HepG2 (cell line): Measurements from ENCODE around the gene CAND2. TPM values are rescaled to one million over a fixed set of nuclear protein-coding genes. Genes with fewer than 3 reads are reported as not detected.

Experiments used
- BRF2 ChIP-seq: sonication (generic); formaldehyde crosslinking; IDR thresholded peaks from 2 replicates; pipeline ENCODE4 v1.8.1; 2022; ENCODE audit warnings: mild to moderate bottlenecking, missing genetic modification reagents
- CENPX ChIP-seq: sonication (generic); formaldehyde crosslinking; IDR thresholded peaks from 2 replicates; pipeline ENCODE4 v1.9.0; 2021; ENCODE audit warnings: mild to moderate bottlenecking, missing genetic modification reagents, moderate library complexity
- IRF2 ChIP-seq: IDR thresholded peaks from 2 replicates; pipeline ENCODE4 v1.6.1; 2018; ENCODE audit warnings: missing genetic modification reagents, missing compliant biosample characterization
- NFAT5 ChIP-seq: sonication (generic); formaldehyde crosslinking; IDR thresholded peaks from 2 replicates; pipeline ENCODE4 v1.4.0; 2020; ENCODE audit warnings: missing genetic modification reagents
- NFIC ChIP-seq: IDR thresholded peaks from 2 replicates; pipeline ENCODE4 v1.6.1; 2012; ENCODE audit warnings: mild to moderate bottlenecking, low read length, inconsistent platforms
- PTBP1 ChIP-seq: fragments of 200-400 bp; formaldehyde crosslinking; IDR thresholded peaks from 2 replicates; pipeline ENCODE4 v1.6.1; 2018; ENCODE audit warnings: low read length, low read depth; ENCODE audit not compliant: poor library complexity, severe bottlenecking
- SKIL ChIP-seq: sonication (generic); formaldehyde crosslinking; IDR thresholded peaks from 2 replicates; pipeline ENCODE4 v1.8.0; 2022; ENCODE audit warnings: missing genetic modification reagents, mild to moderate bottlenecking, moderate library complexity, borderline replicate concordance
- TAF15 ChIP-seq: fragments of 200-400 bp; formaldehyde crosslinking; IDR thresholded peaks from one replicate; pipeline ENCODE4 v1.6.1; 2018; ENCODE audit warnings: mild to moderate bottlenecking, low read depth, low read length; ENCODE audit not compliant: poor library complexity, severe bottlenecking
- TRAFD1 ChIP-seq: sonication (generic); formaldehyde crosslinking; IDR thresholded peaks from 2 replicates; pipeline ENCODE4 v1.5.1; 2020; ENCODE audit warnings: missing genetic modification reagents, mild to moderate bottlenecking, borderline replicate concordance
- U2AF2 ChIP-seq: fragments of 200-400 bp; formaldehyde crosslinking; IDR thresholded peaks from 2 replicates; pipeline ENCODE4 v1.6.1; 2017; ENCODE audit warnings: low read depth, mild to moderate bottlenecking, low read length
- ZBTB4 ChIP-seq: sonication (generic); formaldehyde crosslinking; IDR thresholded peaks from 2 replicates; pipeline ENCODE4 v1.4.0; 2020; ENCODE audit warnings: missing genetic modification reagents, mild to moderate bottlenecking, borderline replicate concordance
- ZNF781 ChIP-seq: sonication (generic); formaldehyde crosslinking; IDR thresholded peaks from 2 replicates; pipeline ENCODE4 v1.5.1; 2020; ENCODE audit warnings: borderline replicate concordance, mild to moderate bottlenecking, missing genetic modification reagents; ENCODE audit errors: not compliant biosample characterization
- ZSCAN21 ChIP-seq: sonication (generic); formaldehyde crosslinking; IDR thresholded peaks from 2 replicates; pipeline ENCODE4 v1.8.0; 2022; ENCODE audit warnings: mild to moderate bottlenecking, missing genetic modification reagents, moderate library complexity, borderline replicate concordance
- polyA plus RNA-seq, 8 experiments: library from polyadenylated mRNA; depleted of rRNA in 3 of 8; stranded (reverse) in 7 of 8; unstranded in 1 of 8; fragments of >200 nt; fragmentation: Illumina TruSeq in 4 of 8; extraction: Trizol in 4 of 8; gene quantifications; 2 replicates each; pipeline versions ENCODE4 v1.2.1 to v1.2.3, GENCODE V29; 2011 to 2016; ENCODE audit warnings: low read depth in 4 of 8, missing spikeins in 1 of 8, mixed read lengths in 1 of 8; ENCODE audit not compliant: insufficient read depth in 1 of 8
- total RNA-seq, 5 experiments: library from RNA; depleted of rRNA; stranded (reverse); fragments of >200 nt; fragmentation: Illumina TruSeq; extraction: Trizol; gene quantifications; 2 replicates each; pipeline ENCODE4 v1.2.3, GENCODE V29; 2016; ENCODE audit warnings: low read depth in 1 of 5

Gene CAND2
- total and polyA plus RNA-seq, 2 of the 13 experiments (the other 11 are each of a cell fraction or from before 2014, with no cell fraction given): 0.01 TPM; not detected in 1

- TF ChIP-seq TAF15: no peak
- TF ChIP-seq BRF2 (CRISPR knock-in tag): no peak
- TF ChIP-seq CENPX (CRISPR knock-in tag): no peak
- TF ChIP-seq ZNF781 (CRISPR knock-in tag): peak; percentile 52
- TF ChIP-seq PTBP1: no peak
- peak; percentile 59; the same call in 1 of the 2 replicates for TF ChIP-seq IRF2 (CRISPR knock-in tag)
- no peak; the same call in 1 of the 2 replicates for TF ChIP-seq ZBTB4
- peak; percentile 82; the same call in 1 of the 2 replicates for TF ChIP-seq NFIC
- TF ChIP-seq U2AF2: no peak
- peak; percentile 23; the same call in 1 of the 2 replicates for TF ChIP-seq ZSCAN21
- peak; percentile 22; the same call in 1 of the 2 replicates for TF ChIP-seq NFAT5 (CRISPR knock-in tag)
- no peak for TF ChIP-seq SKIL
- TF ChIP-seq TRAFD1 (CRISPR knock-in tag): no peak
Observed at GRCh38 chr3:12841149-12841969, 44.9 kb downstream of the CAND2 start, which contains the start of gene RPL32 (continued).
